Tibial nerve (tissue), 4 donors: ENCODE data around the gene TRPT1.

ENCODE experiments used
- CTCF ChIP-seq, 5 experiments: fragments of 200-600 bp in 3 of 5; fragments of 450-650 bp in 2 of 5; sonication (generic) in 3 of 5; IDR thresholded peaks; one replicate each; pipeline ENCODE4 v1.5.1; 2016 to 2019; ENCODE audit warnings: antibody characterized with exemption in 5 of 5, mild to moderate bottlenecking in 3 of 5, moderate library complexity in 2 of 5
- EP300 ChIP-seq, 2 donors: sonication (generic); formaldehyde crosslinking; IDR thresholded peaks; one replicate each; pipeline ENCODE4 v1.6.1; 2017; ENCODE audit warnings: antibody characterized with exemption in 2 of 2, mild to moderate bottlenecking in 1 of 2
- POLR2A ChIP-seq, 2 donors: fragments of 450-650 bp; IDR thresholded peaks; one replicate each; pipeline ENCODE4 v1.6.1; 2017; ENCODE audit warnings: antibody characterized with exemption in 2 of 2, mild to moderate bottlenecking in 2 of 2, moderate library complexity in 2 of 2

GRCh38 chr11:64235437-64236161 lies 9.6 kb upstream of the TRPT1 start:
- TF ChIP-seq POLR2A (IDR thresholded peaks at IDR 0.05), result no peak
- no peak for TF ChIP-seq CTCF (IDR thresholded peaks at IDR 0.05)
- no peak for TF ChIP-seq EP300 (IDR thresholded peaks at IDR 0.05)
